Endothelial cell of umbilical vein (primary cell): ENCODE data around the gene GSTT4.

Experiments
- EZH2 ChIP-seq: IDR thresholded peaks from 2 replicates; pipeline ENCODE4 v1.6.1; 2012; ENCODE audit warnings: borderline replicate concordance, low read depth, mild to moderate bottlenecking, moderate library complexity, low read length, inconsistent platforms; ENCODE audit not compliant: severe bottlenecking
- MYC ChIP-seq: IDR thresholded peaks from one replicate; pipeline ENCODE4 v1.6.1; 2011; ENCODE audit warnings: mild to moderate bottlenecking, low read depth, low read length
- POLR2A ChIP-seq: IDR thresholded peaks from 2 replicates; pipeline ENCODE4 v1.6.1; 2012; ENCODE audit warnings: low read depth, mild to moderate bottlenecking, control low read depth, low read length
- POLR2AphosphoS5 ChIP-seq: IDR thresholded peaks from 2 replicates; pipeline ENCODE4 v1.6.1; 2012; ENCODE audit warnings: low read depth, mild to moderate bottlenecking, control low read depth, low read length, moderate library complexity; ENCODE audit not compliant: insufficient read depth
- TF ChIP-seq, protein P1 (sequence below), 2 donors: IDR thresholded peaks; 1 replicate in 1 of 2; 2 replicates in 1 of 2; pipeline ENCODE4 v1.5.1; 2011; ENCODE audit warnings: low read length in 2 of 2, mild to moderate bottlenecking in 2 of 2, moderate library complexity in 2 of 2, control low read depth in 1 of 2, inconsistent platforms in 1 of 2, low read depth in 1 of 2; ENCODE audit not compliant: insufficient read depth in 1 of 2; ENCODE audit errors: extremely low read depth in 1 of 2
- TF ChIP-seq, protein P2 (sequence below): IDR thresholded peaks from 2 replicates; pipeline ENCODE4 v1.6.1; 2011; ENCODE audit not compliant: insufficient read depth, insufficient read length

DNA sequence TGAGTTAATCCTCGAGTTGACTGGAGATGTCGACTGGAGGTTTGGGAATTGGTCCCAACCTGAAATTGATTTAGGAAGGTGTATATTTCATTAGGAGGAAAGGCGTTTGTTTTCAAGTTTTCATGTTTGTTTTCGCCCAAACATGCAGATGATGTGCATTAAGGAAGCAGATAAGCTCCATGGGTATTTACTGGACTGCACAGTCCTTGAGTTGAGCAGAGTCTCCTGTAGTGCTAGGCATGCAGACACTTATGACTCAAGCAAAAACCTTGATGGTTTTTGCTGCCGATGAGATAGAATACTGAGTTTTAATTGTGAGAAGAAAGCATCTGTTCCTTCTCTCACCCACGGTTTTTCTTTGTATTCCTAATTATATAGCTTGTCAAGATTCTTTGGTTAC is 33.8 kb upstream of the GSTT4 start:
- TF ChIP-seq, protein P1, sequence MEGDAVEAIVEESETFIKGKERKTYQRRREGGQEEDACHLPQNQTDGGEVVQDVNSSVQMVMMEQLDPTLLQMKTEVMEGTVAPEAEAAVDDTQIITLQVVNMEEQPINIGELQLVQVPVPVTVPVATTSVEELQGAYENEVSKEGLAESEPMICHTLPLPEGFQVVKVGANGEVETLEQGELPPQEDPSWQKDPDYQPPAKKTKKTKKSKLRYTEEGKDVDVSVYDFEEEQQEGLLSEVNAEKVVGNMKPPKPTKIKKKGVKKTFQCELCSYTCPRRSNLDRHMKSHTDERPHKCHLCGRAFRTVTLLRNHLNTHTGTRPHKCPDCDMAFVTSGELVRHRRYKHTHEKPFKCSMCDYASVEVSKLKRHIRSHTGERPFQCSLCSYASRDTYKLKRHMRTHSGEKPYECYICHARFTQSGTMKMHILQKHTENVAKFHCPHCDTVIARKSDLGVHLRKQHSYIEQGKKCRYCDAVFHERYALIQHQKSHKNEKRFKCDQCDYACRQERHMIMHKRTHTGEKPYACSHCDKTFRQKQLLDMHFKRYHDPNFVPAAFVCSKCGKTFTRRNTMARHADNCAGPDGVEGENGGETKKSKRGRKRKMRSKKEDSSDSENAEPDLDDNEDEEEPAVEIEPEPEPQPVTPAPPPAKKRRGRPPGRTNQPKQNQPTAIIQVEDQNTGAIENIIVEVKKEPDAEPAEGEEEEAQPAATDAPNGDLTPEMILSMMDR (IDR thresholded peaks at IDR 0.05; ENCODE audit: extremely low read depth in 1 of 2, insufficient read depth in 1 of 2, low read depth in 1 of 2, low read length in 2 of 2) = no peak
- no peak for TF ChIP-seq POLR2A
- TF ChIP-seq POLR2AphosphoS5 = no peak
- no peak for TF ChIP-seq MYC
- TF ChIP-seq, protein P2, sequence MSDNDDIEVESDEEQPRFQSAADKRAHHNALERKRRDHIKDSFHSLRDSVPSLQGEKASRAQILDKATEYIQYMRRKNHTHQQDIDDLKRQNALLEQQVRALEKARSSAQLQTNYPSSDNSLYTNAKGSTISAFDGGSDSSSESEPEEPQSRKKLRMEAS = no peak
- no peak for TF ChIP-seq EZH2
